H1 (cell line): ENCODE results near the gene IRGC. TPM values are rescaled to one million over a fixed set of nuclear protein-coding genes. Genes with fewer than 3 reads are reported as not detected.

Experiments
- CTCF ChIA-PET: fragments of 300-600 bp; sonication (Branson Sonifier 250); formaldehyde crosslinking; loops from one replicate; lab custom pipeline; 2021; ENCODE audit not compliant: partially characterized antibody; lab: Charles Lee
- POLR2A ChIA-PET: fragments of 300-600 bp; sonication (Branson Sonifier 250); formaldehyde crosslinking; loops from one replicate; lab custom pipeline; 2021; ENCODE audit warnings: inconsistent platforms; ENCODE audit not compliant: partially characterized antibody; lab: Charles Lee
- DNase-seq, 2 experiments: peaks; one replicate each; pipeline versions ENCODE4 v3.0.0 to v3.0.0-alpha.2; 2010 to 2022; ENCODE audit warnings: low spot score in 2 of 2, low read depth in 1 of 2, mixed read lengths in 1 of 2
- FAIRE-seq: peaks from 2 replicates; lab custom pipeline; 2011; peaks lifted over from hg19 to GRCh38; lab: Jason Lieb, UNC
- H2AFZ ChIP-seq: 2 replicates; pipeline ENCODE4 v1.8.1; 2012; ENCODE audit warnings: low read length, inconsistent platforms
- H2AK5ac ChIP-seq: 2 replicates; pipeline ENCODE4 v1.6.1; 2013; ENCODE audit warnings: low read depth, low read length
- H2BK120ac ChIP-seq: replicated peaks from 2 replicates; pipeline ENCODE3; 2013; ENCODE audit warnings: low read depth, low read length, inconsistent platforms
- H2BK12ac ChIP-seq: 2 replicates; pipeline ENCODE4 v1.6.1; 2013; ENCODE audit warnings: low read depth, low read length
- H2BK15ac ChIP-seq: 2 replicates; pipeline ENCODE4 v1.6.1; 2013; ENCODE audit warnings: low read length
- H2BK20ac ChIP-seq: 2 replicates; pipeline ENCODE4 v1.6.1; 2013; ENCODE audit warnings: low read length
- H2BK5ac ChIP-seq: 2 replicates; pipeline ENCODE4 v1.6.1; 2013; ENCODE audit warnings: low read depth, low read length
- H3K14ac ChIP-seq: 2 replicates; pipeline ENCODE4 v1.6.1; 2013; ENCODE audit warnings: inconsistent platforms; ENCODE audit not compliant: insufficient read length
- H3K18ac ChIP-seq: 2 replicates; pipeline ENCODE4 v1.6.1; 2013; ENCODE audit warnings: low read length; ENCODE audit errors: extremely low read depth
- H3K23ac ChIP-seq: 2 replicates; pipeline ENCODE4 v1.6.1; 2013; ENCODE audit warnings: inconsistent platforms; ENCODE audit not compliant: insufficient read length
- H3K23me2 ChIP-seq: 2 replicates; pipeline ENCODE4 v1.6.1; 2013; ENCODE audit warnings: low read depth, low read length
- H3K27ac ChIP-seq: 2 replicates; pipeline ENCODE4 v1.6.1; 2011; ENCODE audit warnings: low read depth, low read length, inconsistent platforms
- H3K27me3 ChIP-seq, 4 experiments: replicated peaks in 1 of 4; 1 replicate in 1 of 4; 2 replicates in 3 of 4; pipeline versions ENCODE4 v1.6.1 to v1.8.1; 2011 to 2013; ENCODE audit warnings: low read length in 3 of 4, mild to moderate bottlenecking in 3 of 4, inconsistent platforms in 2 of 4, mixed read lengths in 2 of 4, moderate library complexity in 1 of 4; ENCODE audit not compliant: control insufficient read depth in 3 of 4, insufficient read depth in 3 of 4; ENCODE audit errors: extremely low read depth in 1 of 4
- H3K36me3 ChIP-seq, 4 experiments: 2 replicates each; pipeline versions ENCODE4 v1.6.1 to v1.8.1; 2011 to 2013; ENCODE audit warnings: mild to moderate bottlenecking in 4 of 4, low read length in 3 of 4, moderate library complexity in 2 of 4, control low read depth in 1 of 4, inconsistent platforms in 1 of 4; ENCODE audit not compliant: insufficient read depth in 4 of 4, control insufficient read depth in 2 of 4
- H3K4ac ChIP-seq: replicated peaks from 2 replicates; pipeline ENCODE3; 2013; ENCODE audit warnings: low read length, low read depth, mixed read lengths, inconsistent platforms; ENCODE audit not compliant: insufficient read length
- H3K4me1 ChIP-seq, 4 experiments: replicated peaks in 1 of 4; 1 replicate in 1 of 4; 2 replicates in 3 of 4; pipeline versions ENCODE4 v1.6.1 to v1.8.1; 2011 to 2013; ENCODE audit warnings: low read length in 3 of 4, inconsistent platforms in 2 of 4, mixed read lengths in 1 of 4; ENCODE audit not compliant: insufficient read depth in 4 of 4, control insufficient read depth in 3 of 4
- H3K4me2 ChIP-seq, 2 experiments: 2 replicates each; pipeline versions ENCODE4 v1.6.1 to v1.8.1; 2011 to 2013; ENCODE audit warnings: low read depth in 2 of 2, low read length in 2 of 2, control low read depth in 1 of 2, inconsistent platforms in 1 of 2, mild to moderate bottlenecking in 1 of 2; ENCODE audit not compliant: insufficient read depth in 1 of 2
- H3K4me3 ChIP-seq, 4 experiments: fragments of 200-600, 300-600 bp in 1 of 4; sonication (generic), shearing (Covaris generic), sonication (Bioruptor Twin) in 1 of 4; 2 replicates each; pipeline versions ENCODE4 v1.5.1 to v1.8.1; 2011 to 2016; ENCODE audit warnings: low read length in 4 of 4, low read depth in 3 of 4, control low read depth in 2 of 4, inconsistent platforms in 2 of 4, mild to moderate bottlenecking in 2 of 4, mixed read lengths in 1 of 4, moderate library complexity in 1 of 4; ENCODE audit not compliant: insufficient read depth in 2 of 4; ENCODE audit errors: extremely low read depth in 1 of 4
- H3K56ac ChIP-seq: replicated peaks from 2 replicates; pipeline ENCODE3; 2013; ENCODE audit warnings: low read depth, mild to moderate bottlenecking, mixed read lengths, low read length, inconsistent platforms; ENCODE audit not compliant: insufficient read length
- H3K79me1 ChIP-seq: 2 replicates; pipeline ENCODE4 v1.6.1; 2013; ENCODE audit warnings: low read depth, low read length, control low read depth
- H3K79me2 ChIP-seq, 2 experiments: 2 replicates each; pipeline versions ENCODE4 v1.6.1 to v1.8.1; 2012 to 2013; ENCODE audit warnings: low read length in 2 of 2, mild to moderate bottlenecking in 2 of 2, inconsistent platforms in 1 of 2; ENCODE audit not compliant: insufficient read depth in 2 of 2, control insufficient read depth in 1 of 2
- H3K9ac ChIP-seq, 4 experiments: replicated peaks in 1 of 4; 1 replicate in 1 of 4; 2 replicates in 3 of 4; pipeline versions ENCODE4 v1.6.1 to v1.8.1; 2011 to 2013; ENCODE audit warnings: low read depth in 3 of 4, low read length in 3 of 4, control low read depth in 2 of 4, mild to moderate bottlenecking in 2 of 4, moderate library complexity in 2 of 4, inconsistent platforms in 1 of 4; ENCODE audit errors: extremely low read depth in 1 of 4
- H3K9me3 ChIP-seq, 2 experiments: 2 replicates each; pipeline versions ENCODE4 v1.6.1 to v1.8.1; 2012 to 2013; ENCODE audit warnings: mild to moderate bottlenecking in 2 of 2, moderate library complexity in 2 of 2, control low read depth in 1 of 2, inconsistent platforms in 1 of 2, low read depth in 1 of 2, low read length in 1 of 2, mixed read lengths in 1 of 2; ENCODE audit not compliant: insufficient read depth in 2 of 2
- H4K20me1 ChIP-seq, 2 experiments: replicated peaks in 1 of 2; 2 replicates each; pipeline versions ENCODE3 to v1.8.1; 2011 to 2013; ENCODE audit warnings: inconsistent platforms in 2 of 2, low read length in 2 of 2, mild to moderate bottlenecking in 1 of 2; ENCODE audit not compliant: insufficient read depth in 2 of 2, control insufficient read depth in 1 of 2
- H4K5ac ChIP-seq: 2 replicates; pipeline ENCODE4 v1.6.1; 2013; ENCODE audit warnings: low read length, low read depth, mixed read lengths, inconsistent platforms; ENCODE audit not compliant: insufficient read length
- H4K8ac ChIP-seq: 2 replicates; pipeline ENCODE4 v1.8.0; 2013; ENCODE audit warnings: mild to moderate bottlenecking, moderate library complexity, low read length, inconsistent platforms; ENCODE audit not compliant: insufficient read depth; ENCODE audit errors: extremely low read depth
- H4K91ac ChIP-seq: replicated peaks from 2 replicates; pipeline ENCODE3; 2013; ENCODE audit warnings: low read length, mixed read lengths, inconsistent platforms; ENCODE audit not compliant: insufficient read length
- ASH2L ChIP-seq: fragments of 200-600, 300-600 bp; sonication (generic); IDR thresholded peaks from one replicate; pipeline ENCODE4 v1.7.1; 2017; ENCODE audit warnings: low read length
- BCL11A ChIP-seq, 2 experiments: IDR thresholded peaks; one replicate each; pipeline ENCODE4 v1.6.1; 2011; ENCODE audit warnings: low read depth in 2 of 2, low read length in 2 of 2, mild to moderate bottlenecking in 2 of 2
- JUN ChIP-seq: IDR thresholded peaks from 2 replicates; pipeline ENCODE4 v1.6.1; 2011; ENCODE audit warnings: low read depth, mild to moderate bottlenecking, improper control_type of control experiment, low read length
- JUND ChIP-seq: IDR thresholded peaks from 2 replicates; pipeline ENCODE4 v1.6.1; 2011; ENCODE audit warnings: mild to moderate bottlenecking, improper control_type of control experiment, low read length
- KDM5A ChIP-seq: fragments of 200-600 bp; IDR thresholded peaks from 2 replicates; pipeline ENCODE4 v1.7.1; 2012; ENCODE audit warnings: mild to moderate bottlenecking, low read length, inconsistent platforms, mixed read lengths
- POLR2AphosphoS5 ChIP-seq: IDR thresholded peaks from 2 replicates; pipeline ENCODE4 v1.6.1; 2011; ENCODE audit warnings: low read depth, low read length
- RAD21 ChIP-seq, 2 experiments: IDR thresholded peaks in 1 of 2; conservative IDR thresholded peaks in 1 of 2; 2 replicates each; pipeline ENCODE4 v1.6.1; 2011; ENCODE audit warnings: low read depth in 2 of 2, low read length in 2 of 2, improper control_type of control experiment in 1 of 2, inconsistent platforms in 1 of 2, mild to moderate bottlenecking in 1 of 2, moderate library complexity in 1 of 2
- RNF2 ChIP-seq: fragments of 200-900, 300-1000 bp; sonication (generic); IDR thresholded peaks from 2 replicates; pipeline ENCODE4 v1.7.1; 2016; ENCODE audit warnings: borderline replicate concordance, low read depth, mild to moderate bottlenecking, antibody characterized with exemption, low read length; ENCODE audit not compliant: poor library complexity, severe bottlenecking; ENCODE audit errors: missing control alignments
- SUZ12 ChIP-seq: fragments of 200-600 bp; sonication (generic); IDR thresholded peaks from 2 replicates; pipeline ENCODE4 v1.6.1; 2012; ENCODE audit warnings: mild to moderate bottlenecking, inconsistent platforms, low read length, moderate library complexity, mixed read lengths
- TAF1 ChIP-seq: IDR thresholded peaks from 2 replicates; pipeline ENCODE4 v1.6.1; 2011; ENCODE audit warnings: mild to moderate bottlenecking, low read depth, low read length
- YY1 ChIP-seq: IDR thresholded peaks from 2 replicates; pipeline ENCODE4 v1.6.1; 2011; ENCODE audit warnings: low read depth, mild to moderate bottlenecking, low read length
- WGBS, 2 experiments: shearing (Covaris generic) in 1 of 2; methylation state at CpG; one replicate each; pipeline versions ENCODE4 v1.1.6 to v1.1.7; 2013 to 2015; ENCODE audit warnings: low lambda C conversion rate in 2 of 2, mixed read lengths in 2 of 2, inconsistent platforms in 1 of 2, low coverage in 1 of 2, missing lambda C conversion rate in 1 of 2; ENCODE audit not compliant: insufficient replicate concordance in 2 of 2, insufficient coverage in 1 of 2, insufficient read length in 1 of 2; ENCODE audit errors: extremely low coverage in 1 of 2, missing lambda C conversion rate in 1 of 2; 5-methylcytosine and 5-hydroxymethylcytosine counted together
- polyA plus RNA-seq, 7 experiments: library from polyadenylated mRNA; depleted of rRNA in 3 of 7; stranded (reverse) in 5 of 7; unstranded in 2 of 7; fragments of >200 nt in 5 of 7; fragments of 200-250 nt in 2 of 7; gene quantifications; 1 replicate in 5 of 7; 2 replicates in 1 of 7; 4 replicates in 1 of 7; pipeline versions ENCODE4 v1.2.1 to v1.2.3, GENCODE V29; 2011 to 2013; ENCODE audit warnings: missing spikeins in 2 of 7, mixed read lengths in 2 of 7
- total RNA-seq: library from RNA; stranded (reverse); fragmentation: NEBNext Ultra II Directional; extraction: Animal tissue kit (Norgen Biotek cat#: 25700); gene quantifications from 2 replicates; pipeline ENCODE4 v1.2.1, GENCODE V29; 2021
- TF ChIP-seq, protein P1 (sequence below): IDR thresholded peaks from 2 replicates; pipeline ENCODE4 v1.6.1; 2012; ENCODE audit warnings: inconsistent platforms

IRGC gene
- total and polyA plus RNA-seq, 2 of the 8 experiments (the other 6 are each of a cell fraction or from before 2014, with no cell fraction given): not detected

DNA sequence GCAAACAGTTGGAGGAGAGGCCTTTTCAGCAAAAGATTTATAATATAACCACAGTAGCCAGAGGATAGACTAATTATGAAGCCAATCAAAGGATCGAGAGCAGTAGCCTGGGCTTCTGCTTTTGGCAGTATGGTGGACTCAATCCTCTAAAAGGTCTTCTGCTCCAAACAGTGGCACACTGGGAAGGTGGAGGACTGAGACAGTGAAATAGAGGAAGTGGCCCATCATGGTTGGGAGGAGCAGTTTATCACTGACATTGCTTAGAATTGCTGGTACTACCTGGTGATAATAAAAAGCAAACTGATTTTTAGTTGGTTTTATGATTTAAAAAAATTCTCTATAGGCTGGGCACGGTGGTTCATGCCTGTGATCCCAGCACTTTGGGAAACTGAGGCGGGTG lies 25.0 kb upstream of the IRGC start:
- no peak for DNase-seq
- Histone ChIP-seq H2BK120ac (no peak overlapping the region), H2BK5ac (no peak overlapping the region), H2BK15ac (no peak overlapping the region), H3K27ac (no peak overlapping the region), H3K79me1 (no peaks in the 10 kb centered on the region), H3K4ac (no peak overlapping the region), H4K5ac (no peak overlapping the region), H3K4me1 (peaks cover 0 to 2% (median 0%) of the 10 kb centered on the region in 4 experiments; a peak in 2 of 7 replicates), H3K36me3 (no peaks in the 10 kb centered on the region), H2AFZ (no peak overlapping the region), H3K9ac (no peak overlapping the region), H3K23ac (no peak overlapping the region), H2BK20ac (no peak overlapping the region), H3K79me2 (no peaks in the 10 kb centered on the region), H4K91ac (no peak overlapping the region), H3K18ac (no peak overlapping the region), H4K20me1 (no peaks in the 10 kb centered on the region), H3K9me3 (no peaks in the 10 kb centered on the region)
- ChIA-PET POLR2A (no interaction called here), CTCF (interaction anchor here (0.6 kb wide), 1 partner anchor 110 kb away, joined by 4 read pairs; no protein-coding TSS in a partner anchor)
- FAIRE-seq: no peak
- TF ChIP-seq TAF1: no peak
- no peak for TF ChIP-seq KDM5A
- TF ChIP-seq SUZ12: no peak
- TF ChIP-seq, protein P1, sequence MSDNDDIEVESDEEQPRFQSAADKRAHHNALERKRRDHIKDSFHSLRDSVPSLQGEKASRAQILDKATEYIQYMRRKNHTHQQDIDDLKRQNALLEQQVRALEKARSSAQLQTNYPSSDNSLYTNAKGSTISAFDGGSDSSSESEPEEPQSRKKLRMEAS: no peak
- TF ChIP-seq YY1: no peak
- TF ChIP-seq RAD21 (IDR thresholded peaks at IDR 0.05 in 1 of 2, conservative IDR thresholded peaks at IDR 0.05 in 1 of 2; ENCODE audit: low read depth in 2 of 2, low read length in 2 of 2): no peak
- no peak for TF ChIP-seq BCL11A (IDR thresholded peaks at IDR 0.05; ENCODE audit: low read depth in 2 of 2, low read length in 2 of 2)
- TF ChIP-seq JUND: no peak
- TF ChIP-seq POLR2AphosphoS5: no peak
- TF ChIP-seq RNF2: no peak
- no peak for TF ChIP-seq ASH2L
- TF ChIP-seq JUN: no peak
- TF ChIP-seq, all 59 proteins: peak for 0
- Histone ChIP-seq H3K56ac (no peak overlapping the region), H3K4me2 (no peak overlapping the region), H3K4me3 (no peak overlapping the region), H2BK12ac (no peak overlapping the region), H4K8ac (no peak overlapping the region), H3K14ac (no peak overlapping the region), H3K23me2 (no peaks in the 10 kb centered on the region; the same call in 1 of the 2 replicates), H3K27me3 (no peaks in the 10 kb centered on the region; a peak in 1 of 7 replicates), H2AK5ac (no peak overlapping the region)
- 96% methylated on average over 3 of the region's 3 CpGs; no CpG with 5 or more reads in 1 of the 2 experiments for WGBS, 2 experiments
